ENCODE results near the gene SMPD4.
"Not testable (repeated sequence)": the region's sequence is repeated elsewhere in the genome, so short reads cannot be mapped to it uniquely, and the experiment has no call there.

The SMPD4 gene

GRCh38 chr2:130155956-130156623, 25.3 kb downstream of the SMPD4 start:
- DNase-seq = not testable (repeated sequence)

- no peak for DNase-seq
These were observed 26.3 kb downstream of the SMPD4 start for GRCh38 chr2:130154773-130155765.

- DNase-seq = not testable (repeated sequence)
These were observed 27.0 kb downstream of the SMPD4 start for GRCh38 chr2:130154423-130154770.

- not testable (repeated sequence) for DNase-seq
These were observed 27.5 kb downstream of the SMPD4 start for GRCh38 chr2:130153721-130154422.

GRCh38 chr2:130152816-130153595, 28.4 kb downstream of the SMPD4 start:
- no peak for DNase-seq

- not testable (repeated sequence) for DNase-seq
These were observed 29.1 kb downstream of the SMPD4 start for GRCh38 chr2:130152136-130152815.

- DNase-seq = not testable (repeated sequence)
These were observed 30.3 kb downstream of the SMPD4 start for GRCh38 chr2:130151145-130151512.

- no peak for DNase-seq
These were observed 30.9 kb downstream of the SMPD4 start for GRCh38 chr2:130150181-130151144.

- DNase-seq = not testable (repeated sequence)
These were observed 32.9 kb downstream of the SMPD4 start for GRCh38 chr2:130148515-130148914.

GRCh38 chr2:130145006-130145414, 36.4 kb downstream of the SMPD4 start, which contains the start of gene CCDC74B:
TSS of gene CCDC74B (minus strand) at chr2:130145112. CDS start at chr2:130144996, 116 bp downstream.
- peak; percentile 53 for DNase-seq

GRCh38 chr2:130143266-130144039, 37.9 kb downstream of the SMPD4 start:
- DNase-seq = not testable (repeated sequence)

- DNase-seq = not testable (repeated sequence)
These were observed 38.8 kb downstream of the SMPD4 start for GRCh38 chr2:130142396-130143265.

- DNase-seq = not testable (repeated sequence)
These were observed 39.6 kb downstream of the SMPD4 start for GRCh38 chr2:130141645-130142370.

GRCh38 chr2:130141002-130141401, 40.4 kb downstream of the SMPD4 start:
- DNase-seq = not testable (repeated sequence)

- not testable (repeated sequence) for DNase-seq
These were observed 40.9 kb downstream of the SMPD4 start for GRCh38 chr2:130140516-130140915.

- DNase-seq = not testable (repeated sequence)
These were observed 41.8 kb downstream of the SMPD4 start for GRCh38 chr2:130139331-130140280.

- DNase-seq = not testable (repeated sequence)
These were observed 42.6 kb downstream of the SMPD4 start for GRCh38 chr2:130138841-130139251.

All from activated naive CD4-positive, alpha-beta T cell treated with anti-CD3 and anti-CD28 coated beads, Interleukin-2, amount 50 U/mL, for 16 hours (primary cell).